Measurements from ENCODE around the gene PLCD4.
A peak's percentile ranks its signal among the peaks of the same experiment; 100 is the strongest.

- TF ChIP-seq CTCF (IDR thresholded peaks at IDR 0.05; ENCODE audit: insufficient read depth, low read length, poor library complexity, severe bottlenecking): peak; percentile 53
- TF ChIP-seq EZH2phosphoT487 (conservative IDR thresholded peaks at IDR 0.05; ENCODE audit: low read length): no peak
Observed at GRCh38 chr2:218658671-218659257, 51.1 kb downstream of the PLCD4 start.

Data from SU-DHL-6 (cell line).